ENCODE data around the gene ZNF385A.

DNA sequence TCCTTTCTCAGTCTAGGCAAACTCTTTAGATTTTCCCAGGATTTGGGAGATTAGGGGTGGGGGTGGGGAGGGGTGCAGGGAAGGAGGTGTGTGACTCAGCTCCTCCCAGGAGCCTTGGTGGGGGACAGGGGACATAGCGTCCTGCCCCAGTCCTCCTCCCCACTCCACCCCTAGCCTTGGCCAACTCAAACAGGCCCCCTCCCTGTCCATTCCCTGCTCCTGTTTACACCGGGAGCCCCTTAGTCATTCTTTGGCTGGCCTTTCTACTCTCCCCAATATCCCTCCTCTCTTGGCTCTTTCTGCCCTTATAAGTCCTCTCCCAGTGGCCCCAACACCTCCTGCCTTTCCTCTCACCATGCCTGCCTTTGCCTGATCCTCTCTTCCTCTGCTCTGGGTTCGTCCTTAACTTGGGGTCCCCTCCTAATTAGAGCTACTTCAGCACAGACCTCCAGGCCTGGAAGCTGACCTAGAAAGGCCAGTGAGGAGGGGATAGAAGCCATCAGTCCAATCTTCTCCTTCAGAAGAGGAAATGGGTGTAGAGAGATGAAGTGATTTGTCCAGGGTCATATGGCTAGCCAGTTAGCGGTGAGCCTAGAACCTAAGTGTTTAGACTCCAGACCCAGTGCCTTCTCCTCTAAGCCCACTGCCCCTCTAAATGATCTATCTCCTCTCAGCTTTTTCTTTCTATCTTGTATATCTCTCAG, 36.8 kb upstream of the ZNF385A start:
- TF ChIP-seq CTCF (conservative IDR thresholded peaks at IDR 0.05; ENCODE audit: low read depth, low read length) (no peak), RAD21 (IDR thresholded peaks at IDR 0.05; ENCODE audit: low read length) (no peak), POLR2A (IDR thresholded peaks at IDR 0.05; ENCODE audit: low read depth, low read length) (no peak), ELK1 (IDR thresholded peaks at IDR 0.05; ENCODE audit: borderline replicate concordance, low read depth, low read length) (no peak), FOS (IDR thresholded peaks at IDR 0.05; ENCODE audit: low read depth, low read length) (no peak), RCOR1 (IDR thresholded peaks at IDR 0.05; ENCODE audit: insufficient replicate concordance, low read length) (no peak), SMC3 (IDR thresholded peaks at IDR 0.05; ENCODE audit: low read depth, low read length) (no peak), MXI1 (IDR thresholded peaks at IDR 0.05; ENCODE audit: borderline replicate concordance, low read depth, low read length) (no peak), CEBPB (IDR thresholded peaks at IDR 0.05; ENCODE audit: low read depth, low read length) (no peak)
